HG03175 (cell line): ENCODE results near the gene RRP1B.

ENCODE experiments used
- ATAC-seq: cut with Tn5 transposase; IDR thresholded peaks from one replicate; pipeline ENCODE4 v1.9.1; 2021; ENCODE audit warnings: mild to moderate bottlenecking, moderate library complexity; ENCODE audit not compliant: unreplicated experiment

Gene RRP1B

DNA sequence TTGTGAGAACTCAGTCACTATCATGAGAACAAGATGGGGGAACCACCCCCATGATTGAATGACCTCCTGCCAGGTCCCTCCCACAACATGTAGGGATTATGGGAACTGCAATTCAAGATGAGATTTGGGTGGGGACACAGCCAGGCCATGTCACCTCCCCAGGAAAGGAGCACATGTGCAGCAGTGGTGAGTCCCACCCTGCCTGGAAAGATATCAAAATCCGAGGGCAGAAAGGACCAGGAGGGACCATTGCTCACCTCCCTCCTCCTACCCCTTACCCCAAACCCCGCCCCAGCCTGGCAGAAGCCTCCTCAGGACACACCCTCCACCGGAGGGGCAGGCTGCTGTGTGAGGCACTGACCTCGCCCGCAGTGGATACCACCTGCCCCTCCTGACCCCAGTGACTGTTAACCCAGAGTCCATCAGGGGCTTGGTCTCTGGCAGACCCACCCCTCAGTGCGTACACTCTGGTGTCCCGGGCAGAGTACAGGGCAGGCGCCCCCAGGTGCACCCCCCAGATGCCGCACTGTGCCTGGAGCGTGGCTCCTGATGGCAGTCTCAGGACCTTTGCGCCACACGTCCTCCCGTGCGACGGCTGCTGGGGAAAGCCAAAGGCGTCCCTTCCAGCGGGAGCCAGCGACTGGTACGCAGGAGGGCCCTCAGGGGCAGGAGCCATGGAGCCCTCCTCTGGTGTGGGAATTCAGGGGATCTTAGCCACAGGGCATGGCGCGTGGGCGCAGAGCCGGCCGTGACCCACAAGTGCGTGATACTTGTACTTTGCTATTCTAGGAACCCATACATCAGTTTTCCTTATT, 80.5 kb downstream of the RRP1B start:
- no peak for ATAC-seq

- ATAC-seq = no peak
Measured at GRCh38 chr21:43740497-43741156, 81.3 kb downstream of the RRP1B start.

- ATAC-seq = no peak
Measured at GRCh38 chr21:43741423-43742096, 82.2 kb downstream of the RRP1B start.

- no peak for ATAC-seq
Measured at GRCh38 chr21:43743947-43744346, 84.6 kb downstream of the RRP1B start.

DNA sequence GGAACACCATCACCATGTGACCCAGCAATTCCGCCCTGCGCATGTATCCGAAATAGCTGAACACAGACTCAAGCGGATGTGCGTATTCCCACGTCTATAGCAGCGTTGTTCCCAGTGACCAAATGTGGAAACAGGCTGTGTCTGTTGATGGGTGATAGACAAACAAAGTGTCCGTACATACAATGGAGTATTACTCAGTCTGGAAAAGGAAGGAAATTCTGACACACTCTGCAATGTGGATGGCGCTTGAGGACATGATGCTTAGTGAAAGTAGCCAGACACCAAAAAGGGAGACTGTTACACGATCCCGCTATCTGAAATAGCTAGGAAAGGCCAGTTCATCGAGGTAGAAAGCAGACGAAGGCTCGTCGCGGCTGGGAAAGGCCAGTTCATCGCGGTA, 85.4 kb downstream of the RRP1B start:
- no peak for ATAC-seq
